Measurements from ENCODE around the gene SRSF2.
"Not testable (repeated sequence)": the region's sequence is repeated elsewhere in the genome, so short reads cannot be mapped to it uniquely, and the experiment has no call there.

GRCh38 chr17:76745785-76746184 lies 8.7 kb upstream of the SRSF2 start:
- not testable (repeated sequence) for TF ChIP-seq CTCF, POLR2A, EP300, POLR2AphosphoS5 (IDR thresholded peaks at IDR 0.05)
